SIG-M5 treated with dmso at 0.1 percent for 504 hours (cell line): Measurements from ENCODE around the gene AIFM1.

Experiments used
- DNase-seq: peaks from one replicate; lab custom pipeline; 2025; ENCODE audit not compliant: unreplicated experiment; lab: John Stamatoyannopoulos, UW

AIFM1 gene

DNA sequence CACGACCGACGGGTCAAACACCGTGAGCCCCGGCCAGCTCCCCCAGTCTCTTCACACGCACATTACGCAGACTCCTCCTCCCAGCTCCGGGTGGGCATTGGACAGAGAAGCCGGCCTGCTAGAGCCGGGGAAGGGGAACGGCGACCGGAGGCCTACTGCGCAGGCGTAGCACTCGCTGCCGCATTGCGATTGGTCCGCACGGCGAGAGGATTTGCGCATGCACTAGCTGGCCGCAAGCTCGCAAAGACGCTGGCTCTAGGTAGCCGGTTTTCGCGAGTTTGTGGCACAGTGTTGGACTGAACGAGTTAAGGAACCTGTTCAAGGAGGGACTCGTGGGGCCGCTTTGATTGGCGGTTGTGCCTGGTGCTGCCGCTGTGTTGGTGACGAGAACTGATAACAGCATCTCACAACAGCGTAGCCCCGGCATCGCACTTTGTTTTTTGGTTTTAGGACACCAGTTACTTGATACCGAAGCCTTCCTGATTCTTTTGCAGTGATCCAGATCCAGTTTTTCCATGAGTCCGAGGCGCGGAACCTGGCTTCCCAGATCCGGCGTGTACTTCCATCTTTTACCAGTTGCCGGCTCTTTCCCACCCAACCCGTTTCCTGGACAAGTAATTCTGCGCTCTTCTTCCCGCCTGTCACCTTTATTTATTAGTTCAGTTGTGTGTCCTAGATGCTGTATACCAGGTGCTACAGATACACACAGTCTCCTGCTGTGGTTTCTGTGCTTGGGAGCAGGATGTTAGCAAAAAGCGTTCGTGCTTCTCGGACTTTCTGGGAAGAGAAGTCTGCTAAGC lies at the start of gene AIFM1:
AIFM1 (minus strand) TSS at position 139 of the 800 bp plus-strand sequence. CDS start 185 bp downstream, outside the sequence.
- peak; percentile 86 for DNase-seq

DNA sequence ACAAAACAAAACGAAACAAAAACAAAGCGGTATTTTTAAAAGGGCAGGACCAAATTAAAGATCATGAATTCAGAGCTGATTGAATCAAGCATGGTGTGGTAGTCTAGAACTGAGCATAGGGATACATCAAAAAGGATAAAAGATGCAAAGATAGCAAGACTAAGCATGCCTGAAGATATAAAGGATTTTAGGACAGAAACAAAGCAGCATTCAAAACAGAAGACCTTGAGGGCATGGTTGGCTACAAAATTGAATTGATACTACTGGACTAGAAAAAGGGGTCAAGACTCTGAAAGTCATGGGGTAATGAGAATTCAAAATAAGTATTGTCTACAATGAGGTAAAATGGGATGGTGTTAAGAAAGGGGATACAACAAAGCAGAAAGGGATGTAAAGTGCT lies 47.7 kb upstream of the AIFM1 start:
- DNase-seq, result no peak

DNA sequence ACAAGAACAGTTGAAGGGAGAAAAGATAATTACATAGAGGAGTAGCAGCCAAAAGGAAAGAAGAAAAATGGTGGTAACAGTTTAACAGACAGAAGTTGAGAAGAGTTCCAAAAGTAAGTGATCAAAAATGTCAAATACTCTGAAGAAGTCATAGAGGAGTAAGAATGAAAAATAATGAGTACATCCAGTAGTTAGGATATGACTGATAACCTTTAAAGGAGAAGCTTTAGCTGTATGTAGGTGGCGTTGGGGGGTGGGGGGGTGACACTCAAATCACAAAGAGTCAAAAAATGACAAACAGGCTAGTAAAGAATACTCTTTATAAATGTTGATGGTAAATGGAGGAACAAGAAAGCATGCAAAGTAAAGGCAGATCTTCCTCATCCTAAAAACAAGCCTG lies 46.7 kb upstream of the AIFM1 start:
- DNase-seq, result no peak

DNA sequence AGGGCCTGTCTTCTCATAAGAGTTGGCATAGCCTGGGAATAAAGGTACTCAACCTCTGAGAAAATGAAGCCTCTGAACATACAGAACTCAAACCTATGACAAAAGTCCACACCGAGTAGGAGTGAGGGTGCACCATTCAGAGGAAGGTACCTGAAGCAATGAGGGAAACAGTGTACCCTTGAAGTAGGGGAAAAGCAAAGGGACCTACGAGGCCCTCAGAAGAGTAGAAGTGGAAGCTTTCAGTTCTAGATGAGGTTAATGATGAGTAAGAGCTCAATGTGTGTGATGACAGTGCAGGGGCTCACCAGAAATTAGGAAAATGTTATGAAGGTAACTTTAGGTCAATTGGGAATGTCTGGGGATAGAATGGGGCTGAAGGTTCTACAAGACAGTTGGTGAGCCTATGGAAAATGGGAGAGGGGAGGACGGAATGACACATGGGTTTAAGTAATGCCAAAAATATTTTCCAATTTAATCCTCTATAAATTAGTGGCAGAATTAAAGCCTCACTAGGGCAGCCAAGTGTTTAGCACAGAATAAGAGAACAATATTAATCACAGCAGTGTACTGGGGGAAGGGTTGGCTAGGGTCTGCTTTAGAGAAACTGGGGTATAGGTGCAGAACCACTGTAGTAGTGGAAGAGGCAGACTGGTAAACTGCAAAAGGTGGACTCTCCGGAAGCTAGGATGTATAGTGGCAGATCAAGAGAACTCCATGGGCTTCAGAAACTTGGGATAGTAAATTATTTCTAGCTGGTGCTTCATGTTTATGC lies 46.0 kb upstream of the AIFM1 start:
- no peak for DNase-seq

DNA sequence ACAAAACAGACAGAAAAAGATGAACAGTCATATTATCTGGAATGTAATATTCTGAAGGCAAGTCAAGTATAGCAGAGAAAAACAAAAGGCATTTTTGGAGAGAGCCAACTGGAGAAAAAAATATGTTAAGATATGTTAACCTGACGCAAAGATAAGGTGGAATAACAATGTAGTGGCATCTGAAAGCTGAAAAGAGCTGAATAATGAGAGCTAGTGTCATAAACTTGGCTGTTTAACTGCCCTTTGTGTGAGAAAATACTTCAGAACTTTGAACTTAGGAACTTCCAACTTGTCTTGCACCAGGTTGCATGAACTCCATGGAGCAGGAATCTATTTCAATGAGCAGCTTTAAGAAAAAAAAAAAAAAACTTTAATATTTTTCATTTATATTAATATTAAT lies 39.0 kb upstream of the AIFM1 start:
- DNase-seq, result no peak

DNA sequence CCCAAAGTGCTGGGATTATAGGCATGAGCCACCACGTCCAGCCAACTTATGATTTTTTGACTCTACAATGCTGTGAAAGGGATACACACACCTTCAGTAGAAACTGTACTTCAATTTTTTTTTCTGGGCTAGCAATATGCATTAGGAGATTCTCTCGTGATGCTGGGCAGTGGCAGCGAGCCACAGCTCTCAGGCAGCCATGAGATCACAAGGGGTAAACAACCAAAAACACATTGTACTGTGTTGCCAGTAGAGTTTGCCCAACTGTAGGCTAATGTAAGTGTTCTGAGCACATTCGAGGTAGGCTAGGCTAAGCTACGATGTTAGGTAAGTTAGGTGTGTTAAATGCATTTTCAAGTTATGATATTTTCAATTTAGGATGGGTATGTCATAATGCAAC lies 31.8 kb upstream of the AIFM1 start:
- no peak for DNase-seq

DNA sequence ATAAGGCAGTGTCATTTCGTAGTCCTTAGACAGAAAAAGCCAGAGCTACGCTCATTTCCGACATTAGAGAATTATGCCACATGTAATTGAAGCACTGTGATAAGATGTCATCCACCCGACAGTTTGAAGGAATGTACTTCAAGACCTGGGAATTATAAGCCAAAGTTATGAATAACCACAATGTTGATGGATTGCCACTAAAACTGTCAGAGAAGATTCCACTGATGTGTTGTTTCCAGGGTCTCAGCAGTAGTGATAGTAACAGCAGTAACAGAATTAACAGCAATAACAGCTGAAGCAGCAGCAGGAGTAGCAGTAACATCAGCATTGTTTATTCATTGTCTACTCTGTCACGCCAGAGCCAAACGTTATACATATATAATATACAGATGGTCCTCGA lies 30.8 kb upstream of the AIFM1 start:
- DNase-seq, result no peak

DNA sequence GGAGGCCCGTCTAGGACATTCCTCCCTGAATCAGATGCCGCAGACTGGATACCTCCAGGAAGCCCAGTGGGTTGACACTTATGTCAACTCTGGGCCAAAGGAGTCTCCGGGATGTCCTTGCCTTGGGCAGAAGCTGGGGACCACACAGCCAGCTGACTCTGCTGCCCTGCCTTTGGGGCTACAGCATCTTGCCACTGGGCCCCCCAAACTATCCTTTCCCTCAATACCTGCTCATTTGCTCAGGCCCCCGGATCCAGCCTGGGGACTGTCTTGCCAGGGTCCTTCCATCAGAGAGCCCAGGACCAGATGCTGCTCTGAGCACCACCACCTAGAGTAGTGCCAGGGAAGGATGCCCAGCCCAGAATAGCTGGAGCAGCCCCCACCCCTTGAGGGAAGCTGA lies 25.2 kb upstream of the AIFM1 start:
- DNase-seq, result no peak

DNA sequence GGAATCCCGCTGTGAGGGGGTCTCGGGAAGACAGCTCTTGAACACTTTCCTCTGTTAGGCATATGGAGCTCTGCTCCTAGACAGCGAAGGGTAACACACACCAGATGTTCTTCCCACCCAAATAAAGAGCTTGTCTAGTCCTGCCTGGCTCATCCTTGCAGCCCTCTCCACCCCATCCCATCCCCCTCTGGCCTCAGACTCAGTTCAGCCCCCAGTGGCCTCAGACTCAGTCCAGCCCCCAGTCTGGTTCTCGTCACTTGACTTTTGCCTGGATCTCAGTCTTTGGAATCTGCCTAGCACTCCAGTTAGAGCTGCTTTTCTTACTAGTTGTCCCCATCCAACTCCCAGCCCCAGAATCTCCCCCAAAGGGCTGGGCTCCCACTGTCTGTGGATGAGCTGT lies 21.0 kb upstream of the AIFM1 start:
- no peak for DNase-seq

DNA sequence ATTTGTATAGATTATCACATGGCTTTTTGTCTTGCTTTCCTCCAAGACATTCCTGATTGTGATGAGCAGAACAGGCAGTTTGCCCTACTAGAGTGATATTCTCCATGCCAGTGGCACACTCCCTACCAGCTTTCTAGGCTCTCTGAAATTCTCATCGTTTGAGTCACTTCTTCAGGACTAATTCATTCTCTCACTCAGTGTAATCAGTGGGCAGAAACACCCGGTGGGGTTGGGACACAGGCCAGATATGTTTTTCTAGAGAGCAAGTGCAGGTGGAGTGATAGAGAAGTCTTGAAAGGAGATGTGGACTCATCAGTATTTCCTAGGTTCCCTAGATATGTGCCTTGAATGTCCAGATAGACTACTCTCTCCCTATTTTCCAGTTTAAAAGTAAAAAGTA lies 19.2 kb upstream of the AIFM1 start:
- DNase-seq, result no peak

DNA sequence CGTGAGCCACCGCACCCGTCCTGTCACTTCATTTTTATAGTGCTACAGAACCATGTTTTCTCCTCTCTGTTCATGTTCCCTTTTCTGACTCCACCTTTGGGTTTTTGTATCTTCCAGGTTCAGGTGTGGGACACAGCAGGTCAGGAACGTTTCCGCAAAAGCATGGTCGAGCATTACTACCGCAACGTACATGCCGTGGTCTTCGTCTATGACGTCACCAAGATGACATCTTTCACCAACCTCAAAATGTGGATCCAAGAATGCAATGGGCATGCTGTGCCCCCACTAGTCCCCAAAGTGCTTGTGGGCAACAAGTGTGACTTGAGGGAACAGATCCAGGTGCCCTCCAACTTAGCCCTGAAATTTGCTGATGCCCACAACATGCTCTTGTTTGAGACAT lies 18.5 kb upstream of the AIFM1 start:
- no peak for DNase-seq

DNA sequence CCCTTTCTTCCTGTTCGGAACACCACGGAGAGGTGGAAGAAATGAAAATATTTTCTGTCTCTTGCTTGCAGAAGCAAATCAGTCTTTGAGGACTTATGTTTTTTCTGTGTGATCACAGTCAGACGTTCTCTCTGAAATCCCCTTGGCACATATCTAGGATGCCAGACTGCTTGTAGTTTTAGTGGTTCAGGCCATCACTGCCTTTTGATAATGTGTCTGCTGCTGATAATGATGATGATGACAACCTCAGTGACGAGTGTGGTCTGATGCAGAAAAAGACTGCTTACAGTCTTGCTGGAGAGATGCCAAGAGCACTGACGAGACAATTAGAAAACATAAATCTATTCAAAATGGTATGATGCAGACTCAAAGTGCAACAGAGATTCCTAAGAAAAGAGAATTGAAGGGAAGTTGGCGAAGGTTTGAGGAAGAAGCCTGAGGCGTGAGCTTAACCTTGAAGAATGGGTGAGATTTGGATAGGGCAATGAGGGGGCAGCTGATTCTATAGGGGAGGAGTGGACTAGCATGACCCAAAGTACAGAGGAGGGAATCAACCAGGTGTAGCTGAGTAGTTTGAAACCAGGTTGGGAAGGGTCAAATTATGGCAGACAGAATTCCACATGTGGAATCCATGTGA lies 14.1 kb upstream of the AIFM1 start:
- no peak for DNase-seq

DNA sequence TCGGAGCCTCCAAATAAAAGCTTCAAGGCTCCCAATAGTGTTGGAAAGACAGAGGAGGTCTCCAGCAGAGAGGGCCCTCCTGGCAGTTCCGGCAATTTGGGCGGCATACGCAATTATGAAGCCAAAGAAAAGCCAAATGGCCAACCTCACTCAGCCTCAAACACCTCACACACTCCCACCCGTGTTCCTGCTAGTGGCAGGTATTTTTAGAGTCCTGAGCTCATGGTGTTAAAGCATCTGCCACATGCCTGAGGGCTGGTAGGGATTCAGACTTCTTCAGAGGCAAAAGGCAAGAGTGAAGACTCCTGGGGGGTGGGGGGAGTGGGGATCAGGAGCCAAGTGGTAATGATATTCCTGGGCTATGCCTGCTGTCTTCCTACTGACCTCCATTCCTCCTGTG lies 13.5 kb upstream of the AIFM1 start:
- DNase-seq, result no peak

DNA sequence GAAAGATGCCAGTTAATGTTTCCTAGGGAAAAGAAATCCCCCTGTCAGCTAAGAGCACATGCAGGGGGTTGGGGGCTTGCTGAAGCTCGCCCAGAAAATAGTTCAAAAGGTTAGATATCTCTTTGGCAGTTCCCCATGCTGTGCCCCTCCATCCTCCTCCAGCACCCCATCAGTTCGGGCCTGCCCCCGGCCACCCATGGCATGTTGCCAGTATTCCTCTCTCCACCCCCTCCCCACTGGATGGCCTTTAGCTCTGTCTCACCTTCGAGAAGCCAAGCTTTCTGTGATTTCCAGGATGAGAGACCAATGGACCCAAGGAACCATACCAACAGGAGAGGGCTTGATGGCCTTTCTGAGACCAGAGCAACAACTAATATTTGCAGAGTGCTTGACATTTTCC lies 11.3 kb upstream of the AIFM1 start:
- no peak for DNase-seq

DNA sequence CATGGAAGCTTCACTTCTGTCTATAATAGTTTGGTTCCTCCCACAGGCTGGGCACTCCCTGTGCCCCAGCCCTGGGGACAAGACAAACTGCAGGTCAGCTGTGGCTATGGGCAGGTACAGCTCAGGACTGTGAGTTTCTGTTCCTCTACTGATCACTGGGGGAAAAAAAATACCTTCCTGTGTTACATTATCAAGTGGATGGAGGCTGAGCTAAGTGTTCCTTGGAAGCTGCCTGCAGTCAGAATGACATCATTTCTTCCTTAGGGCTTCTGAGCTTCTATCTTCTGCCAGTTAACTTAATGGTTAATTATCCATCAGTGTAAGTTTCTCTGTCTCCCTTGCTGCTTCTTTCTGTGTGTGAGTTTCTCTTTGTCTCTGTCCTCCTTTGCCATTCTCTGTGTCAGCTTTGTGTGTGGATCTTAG lies 10.7 kb upstream of the AIFM1 start:
- no peak for DNase-seq

DNA sequence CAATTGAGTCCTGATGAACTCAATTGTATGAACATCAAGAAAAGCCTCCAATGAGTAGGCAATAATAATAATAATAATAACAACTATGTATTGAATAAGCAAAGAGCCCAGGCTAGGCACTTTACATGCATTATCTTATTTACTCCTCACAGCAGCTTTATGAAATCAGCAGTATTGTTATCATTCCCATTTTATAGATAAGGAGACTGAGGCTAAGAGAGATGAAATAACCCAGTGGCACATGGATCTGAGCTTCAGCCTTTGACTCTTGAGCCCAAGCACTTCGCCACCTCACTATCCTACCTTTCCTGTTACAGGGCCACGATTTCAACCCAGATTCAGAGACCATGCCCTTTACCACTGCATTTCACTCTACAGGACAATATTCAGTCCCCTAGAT lies 9.3 kb upstream of the AIFM1 start:
- DNase-seq, result no peak

DNA sequence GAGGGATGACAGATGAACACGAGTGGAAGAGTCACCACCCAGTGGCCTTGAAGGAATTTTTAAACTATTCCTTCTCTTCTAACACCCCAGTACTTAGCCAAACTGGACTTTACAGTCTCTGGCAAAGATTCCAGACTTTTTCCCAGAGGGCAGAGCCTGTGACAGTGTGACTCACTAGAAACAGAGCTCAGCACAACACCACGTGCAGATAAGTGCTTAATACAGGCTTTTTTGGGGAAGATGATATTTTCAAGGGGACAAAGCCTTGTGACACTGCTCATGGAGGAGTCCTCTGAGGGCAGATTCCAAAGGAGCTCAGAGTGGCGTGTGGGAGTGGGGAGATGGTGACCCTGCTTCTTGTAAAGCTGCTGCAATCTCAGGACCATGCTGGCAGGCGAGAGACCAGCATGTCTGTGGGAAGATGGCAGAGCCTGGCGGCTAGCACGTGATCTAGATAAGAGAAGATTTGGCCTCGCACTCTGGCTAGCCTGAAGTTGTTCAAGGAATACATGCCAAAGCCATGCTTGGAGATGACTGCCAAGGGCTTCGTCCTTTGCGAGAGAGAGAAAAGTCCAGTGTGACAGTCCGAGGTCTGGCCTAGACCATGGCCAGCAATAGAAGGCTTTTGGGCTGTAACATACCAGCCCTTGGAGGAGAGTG lies 8.5 kb upstream of the AIFM1 start:
- no peak for DNase-seq

DNA sequence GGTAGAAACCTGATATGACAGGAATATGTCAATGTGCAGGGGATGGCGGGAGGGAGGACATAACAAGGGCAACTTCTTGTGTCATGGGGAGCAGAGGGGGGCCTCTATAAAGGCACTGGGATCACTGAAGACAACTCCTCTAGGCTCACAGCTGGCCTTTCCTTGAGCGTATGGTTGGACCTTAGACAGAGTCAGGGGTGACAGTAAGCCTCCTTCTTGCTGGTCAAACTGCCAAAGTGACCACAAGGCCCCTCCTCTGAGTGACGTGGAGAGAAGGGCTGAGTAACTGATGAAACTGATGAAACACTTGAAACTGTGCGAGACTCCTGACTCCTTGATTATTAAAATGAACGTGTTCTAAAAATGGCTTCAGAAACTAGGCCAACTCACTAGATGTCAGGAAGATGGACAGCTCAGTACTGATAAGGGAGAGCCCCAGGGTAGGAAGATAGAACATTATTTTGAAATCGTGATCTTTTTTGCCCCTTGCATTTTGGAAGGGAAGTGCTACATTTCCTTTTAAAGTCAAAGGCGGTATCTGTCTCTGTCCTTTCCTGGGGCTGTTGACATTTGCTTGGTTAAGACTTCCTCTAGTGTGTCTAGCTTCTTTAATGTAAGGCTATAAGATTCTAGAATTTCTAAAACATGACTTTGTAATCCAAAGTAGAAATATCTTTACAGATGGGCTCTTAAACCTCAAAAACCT lies 7.7 kb upstream of the AIFM1 start:
- peak; percentile 70 for DNase-seq

DNA sequence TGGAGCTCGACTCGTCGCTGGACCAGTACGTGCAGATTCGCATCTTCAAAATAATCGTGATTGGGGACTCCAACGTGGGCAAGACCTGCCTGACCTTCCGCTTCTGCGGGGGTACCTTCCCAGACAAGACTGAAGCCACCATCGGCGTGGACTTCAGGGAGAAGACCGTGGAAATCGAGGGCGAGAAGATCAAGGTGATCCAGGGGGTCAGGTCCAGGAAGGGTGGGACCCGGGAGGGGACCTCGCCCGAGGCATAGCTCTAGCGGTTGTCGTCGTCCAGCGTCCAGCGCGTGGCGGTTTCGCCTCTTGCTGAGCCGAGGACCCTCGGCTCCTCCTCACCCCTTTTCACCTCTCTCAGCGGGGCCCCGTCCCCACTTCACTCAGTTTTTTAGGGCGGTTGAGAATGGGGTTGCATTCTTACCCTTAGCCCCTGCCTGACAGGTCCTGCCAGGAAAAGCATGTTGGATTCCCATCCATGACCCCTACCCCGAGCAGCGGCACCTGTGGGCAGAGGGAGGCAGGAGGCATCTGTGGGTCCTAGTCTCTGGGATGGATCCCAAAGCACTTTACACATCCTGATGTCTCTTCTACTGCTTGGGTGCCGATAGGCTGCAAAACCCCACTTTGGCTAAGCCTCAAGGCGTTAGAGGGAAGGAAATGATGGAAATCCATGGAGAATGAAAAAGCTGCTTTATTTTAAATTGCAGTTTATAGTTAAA lies 6.6 kb upstream of the AIFM1 start:
- no peak for DNase-seq

DNA sequence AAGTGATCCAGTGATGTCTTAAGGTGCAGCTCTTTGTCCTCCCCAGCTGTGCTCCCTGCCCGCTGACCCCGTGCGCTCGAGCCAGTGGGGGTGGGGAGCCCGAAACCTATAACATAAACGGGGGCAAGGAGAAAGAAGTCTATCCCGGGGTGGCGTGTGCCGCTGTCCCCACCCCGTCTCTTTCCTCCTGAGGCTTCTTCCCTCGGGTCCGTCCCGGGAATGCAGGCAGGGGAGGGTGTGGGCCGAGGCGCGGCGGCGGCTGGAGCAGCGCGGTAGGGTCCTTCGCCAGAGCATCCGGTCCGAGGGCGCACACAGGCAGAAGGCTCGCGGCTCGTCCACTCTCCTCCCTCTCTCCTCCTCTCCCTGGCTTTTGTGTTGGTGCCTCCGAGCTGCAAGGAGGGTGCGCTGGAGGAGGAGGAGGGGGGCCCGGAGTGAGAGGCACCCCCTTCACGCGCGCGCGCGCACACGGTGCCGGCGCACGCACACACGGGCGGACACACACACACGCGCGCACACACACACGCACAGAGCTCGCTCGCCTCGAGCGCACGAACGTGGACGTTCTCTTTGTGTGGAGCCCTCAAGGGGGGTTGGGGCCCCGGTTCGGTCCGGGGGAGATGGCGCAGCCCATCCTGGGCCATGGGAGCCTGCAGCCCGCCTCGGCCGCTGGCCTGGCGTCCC lies 5.9 kb upstream of the AIFM1 start, which contains the start of gene RAB33A:
RAB33A (plus strand) TSS at position 517 of the 681 bp plus-strand sequence; CDS start at position 618, 101 bp downstream.
- no peak for DNase-seq
